Natural killer cell (primary cell): ENCODE data around the gene ABCC11. TPM values are rescaled to one million over a fixed set of nuclear protein-coding genes. Genes with fewer than 3 reads are reported as not detected.

ENCODE experiments used
- ATAC-seq, 3 donors: fragments of 150-1000 bp in 2 of 3; fragments of 200-7000 bp in 1 of 3; cut with Tn5 transposase; 1 replicate in 1 of 3; 2 replicates in 2 of 3; pipeline ENCODE4 v1.10.0; 2021; ENCODE audit warnings: mild to moderate bottlenecking in 2 of 3, moderate library complexity in 2 of 3
- DNase-seq, 2 donors: peaks; one replicate each; pipeline versions ENCODE4 v3.0.0 to v3.0.0-alpha.2; 2013 to 2021; ENCODE audit warnings: mixed read lengths in 1 of 2
- H3K27ac ChIP-seq: one replicate; pipeline ENCODE4 v1.5.1; 2013; ENCODE audit warnings: mild to moderate bottlenecking, low read length
- H3K27me3 ChIP-seq: one replicate; pipeline ENCODE4 v1.6.1; 2013; ENCODE audit warnings: low read length; ENCODE audit not compliant: control insufficient read depth, insufficient read depth
- H3K36me3 ChIP-seq: one replicate; pipeline ENCODE4 v1.6.1; 2013; ENCODE audit warnings: low read length; ENCODE audit not compliant: control insufficient read depth, insufficient read depth
- H3K4me1 ChIP-seq: one replicate; pipeline ENCODE4 v1.6.1; 2013; ENCODE audit warnings: low read length; ENCODE audit not compliant: control insufficient read depth, insufficient read depth
- H3K4me3 ChIP-seq: one replicate; pipeline ENCODE4 v1.5.1; 2013; ENCODE audit warnings: low read length
- H3K9me3 ChIP-seq: one replicate; pipeline ENCODE4 v1.6.1; 2013; ENCODE audit warnings: low read length; ENCODE audit not compliant: control insufficient read depth, insufficient read depth
- H3K27ac Mint-ChIP-seq, 2 donors: one replicate each; pipeline ENCODE4 v1.8.0; 2022; ENCODE audit warnings: mild to moderate bottlenecking in 2 of 2, mixed read lengths in 2 of 2, moderate library complexity in 1 of 2
- H3K27me3 Mint-ChIP-seq, 2 donors: one replicate each; pipeline ENCODE4 v1.8.0; 2022; ENCODE audit warnings: low read depth in 2 of 2, mixed read lengths in 2 of 2
- H3K36me3 Mint-ChIP-seq: one replicate; pipeline ENCODE4 v1.8.0; 2022; ENCODE audit warnings: mixed read lengths
- H3K4me1 Mint-ChIP-seq, 2 donors: one replicate each; pipeline ENCODE4 v1.8.0; 2022; ENCODE audit warnings: mixed read lengths in 2 of 2
- H3K4me3 Mint-ChIP-seq: one replicate; pipeline ENCODE4 v1.8.0; 2022; ENCODE audit warnings: mild to moderate bottlenecking, moderate library complexity, mixed read lengths
- H3K9me3 Mint-ChIP-seq, 2 donors: one replicate each; pipeline ENCODE4 v1.8.0; 2022; ENCODE audit warnings: mixed read lengths in 2 of 2
- WGBS: methylation state at CpG from one replicate; pipeline ENCODE4 v1.1.7; 2013; ENCODE audit warnings: missing lambda C conversion rate; ENCODE audit not compliant: insufficient coverage; 5-methylcytosine and 5-hydroxymethylcytosine counted together
- intact Hi-C: fragments of 100-400 bp; cut with micrococcal nuclease; formaldehyde crosslinking; loops from one replicate; pipeline ENCODE4 v1.14.2; 2022
- total RNA-seq, 4 donors: library from RNA; stranded (reverse); fragments of 120-200 nt in 1 of 4; gene quantifications; one replicate each; pipeline versions ENCODE4 v1.2.3 to v1.2.4, GENCODE V29; 2013 to 2022
- TF ChIP-seq, protein P1 (sequence below): fragments of 200-600 bp; IDR thresholded peaks from one replicate; pipeline ENCODE4 v1.8.0; 2022; ENCODE audit warnings: antibody characterized with exemption

ABCC11 gene
- total RNA-seq, 3 donors from 2014 or later (not counting 1 experiment from before 2014, with no cell fraction given), result 0.20 to 0.30 TPM; not detected in 1

DNA sequence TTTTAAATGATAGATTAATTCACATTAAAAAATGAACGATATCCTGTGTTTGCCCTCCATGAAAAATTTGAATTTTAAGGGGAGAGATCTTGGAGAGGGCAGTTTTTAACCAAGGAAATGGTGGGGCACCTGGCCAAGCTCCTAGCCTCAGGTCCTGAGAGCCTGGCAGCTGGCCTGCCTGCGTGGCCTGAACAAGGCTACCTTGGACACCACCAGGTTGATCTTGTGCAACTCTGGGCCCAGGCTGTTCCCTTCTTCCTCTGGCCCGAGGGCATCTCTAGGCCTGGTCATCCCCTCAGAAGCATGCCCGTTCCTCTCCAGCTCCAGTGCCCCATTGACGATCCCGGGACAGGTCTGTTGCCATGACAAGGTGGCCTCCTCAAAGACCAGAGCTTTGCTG, 36.6 kb downstream of the ABCC11 start:
- Histone ChIP-seq H3K4me3 (no peak overlapping the region), H3K27me3 (no peaks in the 10 kb centered on the region), H3K4me1 (no peaks in the 10 kb centered on the region), H3K36me3 (no peaks in the 10 kb centered on the region), H3K9me3 (no peaks in the 10 kb centered on the region), H3K27ac (no peak overlapping the region)
- TF ChIP-seq, protein P1, sequence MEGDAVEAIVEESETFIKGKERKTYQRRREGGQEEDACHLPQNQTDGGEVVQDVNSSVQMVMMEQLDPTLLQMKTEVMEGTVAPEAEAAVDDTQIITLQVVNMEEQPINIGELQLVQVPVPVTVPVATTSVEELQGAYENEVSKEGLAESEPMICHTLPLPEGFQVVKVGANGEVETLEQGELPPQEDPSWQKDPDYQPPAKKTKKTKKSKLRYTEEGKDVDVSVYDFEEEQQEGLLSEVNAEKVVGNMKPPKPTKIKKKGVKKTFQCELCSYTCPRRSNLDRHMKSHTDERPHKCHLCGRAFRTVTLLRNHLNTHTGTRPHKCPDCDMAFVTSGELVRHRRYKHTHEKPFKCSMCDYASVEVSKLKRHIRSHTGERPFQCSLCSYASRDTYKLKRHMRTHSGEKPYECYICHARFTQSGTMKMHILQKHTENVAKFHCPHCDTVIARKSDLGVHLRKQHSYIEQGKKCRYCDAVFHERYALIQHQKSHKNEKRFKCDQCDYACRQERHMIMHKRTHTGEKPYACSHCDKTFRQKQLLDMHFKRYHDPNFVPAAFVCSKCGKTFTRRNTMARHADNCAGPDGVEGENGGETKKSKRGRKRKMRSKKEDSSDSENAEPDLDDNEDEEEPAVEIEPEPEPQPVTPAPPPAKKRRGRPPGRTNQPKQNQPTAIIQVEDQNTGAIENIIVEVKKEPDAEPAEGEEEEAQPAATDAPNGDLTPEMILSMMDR, result no peak
- intact Hi-C loops, result no loop called here
- Mint-ChIP-seq H3K27me3 (peaks cover 19 to 24% of the 10 kb centered on the region in 2 donors), H3K27ac (no peak overlapping the region), H3K4me3 (no peak overlapping the region), H3K9me3 (no peaks in the 10 kb centered on the region), H3K36me3 (no peaks in the 10 kb centered on the region), H3K4me1 (no peaks in the 10 kb centered on the region)
- DNase-seq (no peak), ATAC-seq (no peak)
- 84% methylated on average over 6 of the region's 6 CpGs for WGBS

DNA sequence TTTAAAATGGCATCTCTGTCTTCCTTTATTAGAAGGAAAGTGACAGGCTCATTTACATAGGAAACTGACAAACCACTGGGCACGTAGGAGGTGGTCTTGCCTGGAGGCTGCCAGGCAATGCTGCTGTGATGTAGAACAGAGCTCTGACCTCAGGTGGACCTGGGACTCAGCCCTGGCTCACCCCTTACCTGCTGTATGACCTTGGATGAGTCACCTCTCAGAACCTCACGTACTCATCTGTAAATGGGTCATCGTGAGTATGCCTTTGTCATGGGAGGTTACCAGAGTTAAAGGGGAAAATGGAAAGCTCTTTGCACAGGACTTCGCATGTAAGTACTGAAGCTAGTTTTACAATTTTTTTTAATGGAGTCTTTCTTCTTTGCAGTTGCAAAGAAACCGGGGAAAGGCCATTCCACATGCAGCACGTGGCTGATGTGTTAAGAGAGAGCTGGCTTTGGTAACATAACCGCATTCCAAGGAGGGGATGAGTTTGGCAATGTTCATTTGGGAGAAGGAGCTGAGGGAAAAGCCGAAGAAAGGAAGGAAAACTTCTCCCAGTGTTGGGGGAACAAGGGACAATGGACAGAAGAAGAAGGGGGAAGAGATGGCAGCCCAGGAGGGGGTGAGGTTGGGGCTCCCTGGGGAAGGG, 40.6 kb downstream of the ABCC11 start:
- DNase-seq, result no peak
- WGBS, result 81% methylated on average over 8 of the region's 8 CpGs
- no peak overlapping the region for H3K27ac Mint-ChIP-seq
- no peak for ATAC-seq
- H3K27me3 ChIP-seq, result no peaks in the 10 kb centered on the region
- TF ChIP-seq, protein P1, result no peak
- no peaks in the 10 kb centered on the region for H3K36me3 ChIP-seq
- no peaks in the 10 kb centered on the region for H3K4me1 ChIP-seq
- H3K9me3 ChIP-seq, result no peaks in the 10 kb centered on the region
- H3K36me3 Mint-ChIP-seq, result no peaks in the 10 kb centered on the region
- no peak overlapping the region for H3K27ac ChIP-seq
- no peak overlapping the region for H3K4me3 Mint-ChIP-seq
- H3K4me3 ChIP-seq, result no peak overlapping the region
- H3K27me3 Mint-ChIP-seq, result peaks cover 17 to 32% of the 10 kb centered on the region in 2 donors
- intact Hi-C loops, result no loop called here
- H3K9me3 Mint-ChIP-seq, result no peaks in the 10 kb centered on the region
- no peaks in the 10 kb centered on the region for H3K4me1 Mint-ChIP-seq

DNA sequence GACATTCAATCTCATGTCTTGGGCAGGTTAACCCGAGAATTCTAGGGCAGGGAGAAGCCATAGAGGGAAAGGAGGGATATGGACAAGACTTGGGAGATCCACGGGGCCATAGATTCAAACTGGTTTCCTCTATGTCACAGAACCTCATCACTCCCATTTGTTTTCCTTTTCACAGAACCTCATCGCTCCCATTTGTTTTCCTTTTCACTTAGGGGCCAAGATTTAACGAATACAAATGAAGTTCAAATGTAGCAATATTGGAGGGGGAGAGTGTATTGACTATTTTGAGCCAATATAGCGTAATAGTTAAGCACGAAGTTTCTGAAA, 42.6 kb downstream of the ABCC11 start:
- WGBS, result 86% methylated on average over 5 of the region's 6 CpGs
- no peak for DNase-seq
- no peak overlapping the region for H3K4me3 Mint-ChIP-seq
- Histone ChIP-seq H3K9me3 (no peaks in the 10 kb centered on the region), H3K27me3 (no peaks in the 10 kb centered on the region), H3K4me1 (no peaks in the 10 kb centered on the region), H3K27ac (no peak overlapping the region), H3K36me3 (no peaks in the 10 kb centered on the region), H3K4me3 (no peak overlapping the region)
- H3K9me3 Mint-ChIP-seq, result no peaks in the 10 kb centered on the region
- intact Hi-C loops, result no loop called here
- H3K27ac Mint-ChIP-seq, result no peak overlapping the region
- peaks cover 17 to 32% of the 10 kb centered on the region in 2 donors for H3K27me3 Mint-ChIP-seq
- H3K36me3 Mint-ChIP-seq, result no peaks in the 10 kb centered on the region
- TF ChIP-seq, protein P1, result no peak
- no peaks in the 10 kb centered on the region for H3K4me1 Mint-ChIP-seq
- no peak for ATAC-seq
